Transverse colon (tissue), 3 donors: ENCODE results near the gene CHTF18.

Experiments
- CTCF ChIP-seq, 5 experiments: fragments of 200-600 bp in 3 of 5; fragments of 450-650 bp in 2 of 5; sonication (generic) in 3 of 5; IDR thresholded peaks; 1 replicate in 2 of 5; 2 replicates in 3 of 5; pipeline ENCODE4 v1.5.1; 2016 to 2017; ENCODE audit warnings: antibody characterized with exemption in 5 of 5, inconsistent platforms in 3 of 5, mild to moderate bottlenecking in 2 of 5, moderate library complexity in 1 of 5
- POLR2A ChIP-seq: fragments of 450-650 bp; IDR thresholded peaks from one replicate; pipeline ENCODE4 v1.6.1; 2016; ENCODE audit warnings: antibody characterized with exemption, mild to moderate bottlenecking, moderate library complexity

DNA sequence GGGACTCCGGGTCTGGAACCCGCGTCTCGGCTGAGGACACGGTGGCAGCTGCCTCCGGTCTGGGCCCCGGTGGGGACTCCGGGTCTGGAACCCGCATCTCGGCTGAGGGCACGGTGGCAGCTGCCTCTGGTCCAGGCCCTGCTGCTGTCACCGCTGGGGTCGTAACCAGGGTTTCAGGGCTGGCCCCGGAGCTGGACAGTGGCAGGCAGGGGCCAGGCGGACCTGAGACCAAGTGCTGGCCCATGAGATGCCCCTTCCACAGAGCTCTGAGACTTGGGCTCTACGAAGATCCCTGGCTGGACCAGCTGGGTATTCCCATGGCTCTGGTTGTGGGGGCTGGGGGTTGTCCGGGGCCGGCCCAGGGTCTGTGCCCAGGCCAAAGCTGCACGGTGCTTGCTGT lies 4.0 kb upstream of the CHTF18 start:
- TF ChIP-seq POLR2A (no peak), CTCF (IDR thresholded peaks at IDR 0.05) (no peak)
